H1 (cell line): ENCODE results near the gene PPP1R3G. TPM values are rescaled to one million over a fixed set of nuclear protein-coding genes. Genes with fewer than 3 reads are reported as not detected.

Experiments
- CHD7 ChIP-seq: fragments of 300-600 bp; sonication (generic); IDR thresholded peaks from 2 replicates; pipeline ENCODE4 v1.7.1; 2012; ENCODE audit warnings: low read length, moderate library complexity, mild to moderate bottlenecking, inconsistent platforms; ENCODE audit not compliant: insufficient replicate concordance
- polyA plus RNA-seq, 7 experiments: library from polyadenylated mRNA; depleted of rRNA in 3 of 7; stranded (reverse) in 5 of 7; unstranded in 2 of 7; fragments of >200 nt in 5 of 7; fragments of 200-250 nt in 2 of 7; gene quantifications; 1 replicate in 5 of 7; 2 replicates in 1 of 7; 4 replicates in 1 of 7; pipeline versions ENCODE4 v1.2.1 to v1.2.3, GENCODE V29; 2011 to 2013; ENCODE audit warnings: missing spikeins in 2 of 7, mixed read lengths in 2 of 7
- total RNA-seq: library from RNA; stranded (reverse); fragmentation: NEBNext Ultra II Directional; extraction: Animal tissue kit (Norgen Biotek cat#: 25700); gene quantifications from 2 replicates; pipeline ENCODE4 v1.2.1, GENCODE V29; 2021

Gene PPP1R3G
- total and polyA plus RNA-seq, 2 of the 8 experiments (the other 6 are each of a cell fraction or from before 2014, with no cell fraction given) = 0.03 to 0.09 TPM

GRCh38 chr6:5063617-5064016 is 21.5 kb upstream of the PPP1R3G start (continued):
- no peak for TF ChIP-seq CHD7
